ENCODE measurements around the gene OCSTAMP.

DNA sequence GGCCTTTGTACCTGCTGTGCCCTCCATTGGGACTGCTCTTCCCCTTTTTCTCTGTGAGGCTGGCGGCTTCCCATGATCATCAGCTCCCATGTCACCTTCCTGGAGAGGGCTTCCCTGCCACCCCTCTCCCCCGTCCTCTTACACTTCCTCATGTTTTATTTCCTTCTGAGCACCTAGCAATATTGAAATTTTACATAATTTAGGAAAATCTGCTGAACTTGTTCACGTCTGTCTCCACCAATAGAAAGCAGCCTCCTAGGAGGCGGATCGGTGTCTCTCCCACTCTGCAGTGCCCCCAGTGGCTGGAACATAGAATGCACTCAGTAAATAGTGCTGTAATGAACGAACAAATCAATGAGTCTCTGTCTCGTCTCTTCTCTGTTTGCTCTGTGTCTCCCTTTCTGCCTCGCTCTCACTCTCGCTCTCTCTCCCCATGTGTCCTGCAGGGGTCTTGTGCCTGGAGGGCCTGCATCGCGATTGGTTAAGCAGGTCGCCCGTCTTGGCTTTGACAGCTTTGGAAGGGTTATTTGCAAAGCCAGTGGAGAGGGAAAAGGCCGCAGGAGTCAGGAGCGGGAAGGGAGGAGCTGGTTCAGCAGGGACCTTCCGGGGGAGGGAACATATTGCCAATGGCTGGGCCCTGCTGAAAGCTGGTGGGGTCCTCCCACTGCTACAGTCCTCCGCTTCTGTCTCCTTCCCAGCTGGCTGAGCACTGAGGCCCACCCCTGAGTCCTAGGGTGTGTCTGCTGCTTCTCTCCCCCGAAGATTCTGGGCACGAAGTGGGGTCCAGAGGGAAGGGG lies 12.1 kb upstream of the OCSTAMP start:
- TF ChIP-seq, protein P1, sequence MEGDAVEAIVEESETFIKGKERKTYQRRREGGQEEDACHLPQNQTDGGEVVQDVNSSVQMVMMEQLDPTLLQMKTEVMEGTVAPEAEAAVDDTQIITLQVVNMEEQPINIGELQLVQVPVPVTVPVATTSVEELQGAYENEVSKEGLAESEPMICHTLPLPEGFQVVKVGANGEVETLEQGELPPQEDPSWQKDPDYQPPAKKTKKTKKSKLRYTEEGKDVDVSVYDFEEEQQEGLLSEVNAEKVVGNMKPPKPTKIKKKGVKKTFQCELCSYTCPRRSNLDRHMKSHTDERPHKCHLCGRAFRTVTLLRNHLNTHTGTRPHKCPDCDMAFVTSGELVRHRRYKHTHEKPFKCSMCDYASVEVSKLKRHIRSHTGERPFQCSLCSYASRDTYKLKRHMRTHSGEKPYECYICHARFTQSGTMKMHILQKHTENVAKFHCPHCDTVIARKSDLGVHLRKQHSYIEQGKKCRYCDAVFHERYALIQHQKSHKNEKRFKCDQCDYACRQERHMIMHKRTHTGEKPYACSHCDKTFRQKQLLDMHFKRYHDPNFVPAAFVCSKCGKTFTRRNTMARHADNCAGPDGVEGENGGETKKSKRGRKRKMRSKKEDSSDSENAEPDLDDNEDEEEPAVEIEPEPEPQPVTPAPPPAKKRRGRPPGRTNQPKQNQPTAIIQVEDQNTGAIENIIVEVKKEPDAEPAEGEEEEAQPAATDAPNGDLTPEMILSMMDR (IDR thresholded peaks at IDR 0.05; ENCODE audit: low read length) = peak; percentile 80
- no peak for TF ChIP-seq EZH2 (IDR thresholded peaks at IDR 0.05; ENCODE audit: borderline replicate concordance, low read length)
